Myometrial cell (primary cell): ENCODE results near the gene UGT2B15. TPM values are rescaled to one million over a fixed set of nuclear protein-coding genes. Genes with fewer than 3 reads are reported as not detected.

Experiments
- total RNA-seq: library from RNA; depleted of rRNA; stranded (reverse); fragments of >200 nt; gene quantifications from 2 replicates; pipeline ENCODE4 v1.2.3, GENCODE V29; 2015

The UGT2B15 gene
- total RNA-seq: not detected in 2 replicates

GRCh38 chr4:68670479-68670939, at the start of gene UGT2B15:
TSS of gene UGT2B15 (minus strand) at chr4:68670652. CDS start at chr4:68670618, 34 bp downstream.

Other genes with a start within 250 kb of the UGT2B15 start
- gene TMPRSS11E, start 223.2 kb downstream of the UGT2B15 start, total RNA-seq: not detected in 2 replicates
- gene UGT2B17, start 94.3 kb downstream of the UGT2B15 start, total RNA-seq: not detected in 2 replicates
- gene UGT2B10, start 145.3 kb upstream of the UGT2B15 start, total RNA-seq: not detected in 2 replicates